ENCODE results near the gene FBXO10. TPM values are rescaled to one million over a fixed set of nuclear protein-coding genes. Genes with fewer than 3 reads are reported as not detected.
"Not testable (repeated sequence)": the region's sequence is repeated elsewhere in the genome, so short reads cannot be mapped to it uniquely, and the experiment has no call there.

FBXO10 gene
- total RNA-seq, 1 donor from 2014 or later, result 5.9 TPM

DNA sequence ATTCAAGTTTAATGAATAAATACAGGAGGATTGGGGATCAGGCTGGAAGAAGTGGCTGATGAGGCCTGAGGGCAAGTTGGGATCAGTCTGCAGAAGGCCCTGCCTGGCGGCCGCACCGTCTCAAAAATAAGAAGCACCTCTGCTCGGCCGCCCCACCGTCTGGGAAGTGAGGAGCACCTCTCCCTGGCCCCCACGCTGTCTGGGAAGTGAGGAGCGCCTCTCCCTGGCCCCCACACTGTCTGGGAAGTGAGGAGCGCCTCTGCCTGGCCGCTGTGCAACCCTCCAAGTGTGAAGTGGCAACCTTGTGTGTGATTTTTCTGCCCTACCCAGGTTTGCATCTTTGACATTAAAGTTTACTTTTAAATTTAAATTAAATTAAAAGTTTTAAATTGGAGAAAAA is 55.1 kb downstream of the FBXO10 start:
- DNase-seq (ENCODE audit: low spot score), result no peak
- intact Hi-C loops (cut with DNase I), result no loop called here

DNA sequence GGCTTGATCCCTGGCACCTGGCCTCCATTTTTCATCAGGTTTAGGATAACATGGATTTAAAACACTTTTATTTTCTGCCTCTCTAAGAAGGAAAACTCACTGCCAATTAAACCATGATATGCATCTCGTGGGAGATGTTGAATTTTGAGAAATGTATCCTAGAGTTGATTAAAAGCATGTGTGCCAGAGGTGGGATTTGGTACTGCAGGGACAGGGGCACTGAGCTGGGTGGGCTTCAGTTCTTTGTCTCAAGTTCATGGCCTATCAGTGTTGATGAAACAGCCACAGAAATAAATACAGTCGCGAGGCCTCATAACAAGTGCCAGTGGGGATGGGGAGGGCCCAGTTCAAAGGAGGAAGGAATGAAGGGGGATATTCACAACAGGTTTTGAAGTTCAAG is 55.5 kb downstream of the FBXO10 start:
- intact Hi-C loops (cut with DNase I), result no loop called here

DNA sequence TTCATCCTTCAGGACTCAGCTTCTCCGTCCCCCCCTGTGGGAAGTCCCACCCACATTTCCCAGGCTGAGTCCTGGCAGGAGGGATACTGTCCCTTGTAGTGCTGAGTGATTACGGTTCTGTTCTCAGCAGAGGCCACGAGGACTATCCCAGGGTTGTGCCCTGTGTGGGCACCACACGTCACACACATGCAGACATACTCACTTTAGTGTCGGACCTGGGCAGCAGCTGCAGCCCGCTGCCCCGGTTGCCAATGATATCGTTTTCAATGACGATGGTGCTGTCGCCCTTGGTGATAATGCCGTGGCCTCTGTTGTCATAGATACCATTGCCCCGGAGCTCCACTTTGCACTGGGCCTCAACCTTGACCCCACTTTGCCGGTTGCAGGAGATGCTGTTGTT is 58.3 kb downstream of the FBXO10 start:
- no peak for DNase-seq (ENCODE audit: low spot score)
- intact Hi-C loops (cut with DNase I), result no loop called here

More for the DNA sequence above, 55.5 kb downstream of the FBXO10 start:
- DNase-seq (ENCODE audit: low spot score), result no peak

DNA sequence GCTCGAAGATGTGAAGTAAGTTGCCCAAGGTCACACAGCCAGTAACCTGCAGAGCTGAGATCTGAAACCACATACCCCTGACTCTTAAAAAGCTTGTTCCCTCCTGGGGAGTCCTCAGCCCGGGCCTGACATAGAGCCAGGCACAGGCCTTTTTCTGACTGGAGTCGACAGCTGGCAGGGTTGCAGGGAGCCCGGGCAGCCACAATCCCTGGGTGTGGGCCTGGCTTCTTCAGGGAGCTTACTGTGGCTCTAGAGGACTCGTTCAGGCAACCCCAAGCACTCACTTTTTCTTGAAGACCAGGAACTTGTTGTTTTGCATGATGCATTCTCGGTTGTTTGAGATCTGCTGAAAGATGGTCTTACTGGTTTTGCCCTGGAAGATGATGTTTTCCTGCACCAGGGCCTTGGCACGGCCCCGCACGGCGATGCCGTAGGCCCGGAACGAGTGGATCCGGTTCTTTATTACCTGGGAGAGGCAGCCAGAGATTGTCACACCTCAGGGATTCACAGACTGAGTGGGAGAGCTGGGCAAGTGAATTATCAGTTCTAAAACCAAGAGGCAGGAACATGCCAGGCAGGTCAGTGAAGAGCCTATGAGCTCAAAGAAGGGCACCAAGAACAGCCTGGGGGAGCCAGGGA is 60.4 kb downstream of the FBXO10 start:
- no peak for DNase-seq (ENCODE audit: low spot score)
- intact Hi-C loops (cut with DNase I), result no loop called here

DNA sequence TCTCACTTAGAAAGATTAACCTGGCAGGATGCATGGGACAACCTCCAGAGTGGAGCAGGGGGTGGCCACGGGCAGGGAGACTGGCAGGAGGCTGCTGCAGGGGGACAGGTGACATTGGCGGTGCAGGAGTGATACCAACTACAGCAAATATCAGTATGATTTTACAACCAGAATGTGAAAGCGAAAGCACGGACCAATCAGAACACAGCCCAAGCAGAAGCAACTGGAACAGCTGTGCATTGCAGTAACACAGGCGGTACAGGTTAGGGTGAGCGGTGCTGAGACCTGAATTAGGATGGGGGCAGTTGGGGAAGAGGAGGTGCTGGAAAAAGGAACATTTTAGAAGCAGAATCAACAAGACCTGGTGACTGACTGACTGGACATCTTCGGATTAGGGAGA is 61.2 kb downstream of the FBXO10 start:
- no peak for DNase-seq (ENCODE audit: low spot score)

DNA sequence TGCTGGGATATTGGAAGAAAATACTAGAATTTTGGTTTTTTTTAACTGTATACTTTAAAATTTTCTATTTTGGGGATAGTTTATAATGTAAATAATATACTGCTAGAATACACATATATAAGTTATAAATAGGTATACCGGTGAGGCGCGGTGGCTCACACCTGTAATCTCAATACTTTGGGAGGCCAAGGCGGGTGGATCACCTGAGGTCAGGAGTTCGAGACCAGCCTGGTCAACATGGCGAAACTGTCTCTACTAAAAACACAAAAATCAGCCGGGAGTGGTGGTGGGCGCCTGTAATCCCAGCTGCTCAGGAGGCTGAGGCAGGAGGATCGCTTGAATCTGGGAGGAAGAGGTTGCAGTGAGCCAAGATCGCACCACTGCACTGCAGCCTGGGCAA is 61.8 kb downstream of the FBXO10 start:
- intact Hi-C loops (cut with DNase I); DNase-seq (ENCODE audit: low spot score): not testable (repeated sequence)

More for the DNA sequence above, 61.2 kb downstream of the FBXO10 start:
- intact Hi-C loops (cut with DNase I), result no loop called here

DNA sequence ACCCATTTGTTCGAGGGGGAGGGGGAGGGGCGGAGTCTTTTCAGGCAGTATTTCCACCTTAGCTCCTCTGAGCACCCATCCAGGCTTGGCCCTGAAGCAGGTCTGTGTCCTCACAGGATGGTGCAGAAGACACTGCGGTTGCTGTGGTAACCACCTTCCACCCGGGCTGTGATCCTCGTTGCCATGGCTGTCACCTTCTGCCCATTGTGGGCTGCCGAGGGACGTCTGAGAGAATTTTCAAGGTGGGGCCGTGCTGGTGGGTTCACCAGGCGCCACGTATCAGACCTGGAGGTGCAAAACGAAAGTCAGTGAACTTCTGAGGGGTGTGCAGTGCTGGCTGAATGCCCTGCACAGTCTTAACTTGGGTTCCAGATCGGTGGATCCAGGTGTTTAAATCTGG is 63.7 kb downstream of the FBXO10 start:
- intact Hi-C loops (cut with DNase I), result no loop called here

DNA sequence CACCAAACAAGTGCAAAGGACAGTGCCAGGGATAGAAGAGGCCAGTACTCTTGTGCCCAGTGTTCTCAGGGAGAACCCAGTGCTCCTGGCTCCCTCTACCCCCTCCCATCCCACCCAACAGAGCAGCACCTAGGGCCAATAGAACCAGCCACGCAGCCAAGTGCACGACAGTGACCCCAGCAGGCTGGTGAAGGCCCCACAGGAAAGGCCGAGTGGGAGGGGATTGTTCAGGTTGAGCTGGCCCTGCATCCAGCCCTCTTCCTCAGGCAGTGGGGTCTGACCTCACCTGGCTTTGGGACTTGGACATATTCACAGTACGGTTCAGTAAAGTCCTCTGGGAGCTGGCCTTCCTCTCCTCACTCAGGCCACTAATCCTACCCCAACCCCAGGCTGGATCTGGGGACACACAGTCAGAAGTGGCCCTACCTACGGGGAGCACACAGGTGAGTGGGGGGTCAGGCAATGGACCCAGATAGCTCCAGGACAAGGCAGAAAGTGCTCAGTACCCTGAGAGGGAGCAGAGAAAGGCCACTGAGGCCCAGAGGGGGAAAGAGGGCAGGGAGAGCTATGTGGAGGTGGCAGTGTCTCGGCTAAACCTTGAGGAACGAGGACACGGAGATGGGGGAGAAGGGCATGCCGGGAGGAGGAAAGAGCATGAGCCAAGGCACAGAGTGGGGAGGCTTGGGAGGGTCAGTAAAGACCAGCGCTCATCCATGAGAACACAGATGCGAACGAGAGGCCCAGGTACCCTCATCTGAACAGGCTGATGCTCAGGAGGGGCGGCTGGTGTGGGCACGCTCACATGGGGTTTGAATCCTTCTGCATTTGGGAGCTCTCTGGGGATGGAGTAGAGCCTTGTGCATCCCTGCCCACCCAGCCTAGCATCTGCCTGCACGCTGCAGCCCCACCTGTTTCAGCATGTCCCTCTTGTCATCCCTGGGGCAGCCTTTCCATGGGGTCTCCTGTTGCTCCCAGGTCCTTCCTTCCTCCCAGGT is 64.9 kb downstream of the FBXO10 start:
- intact Hi-C loops (cut with DNase I), result no loop called here
- no peak for DNase-seq (ENCODE audit: low spot score)

More for the DNA sequence above, 63.7 kb downstream of the FBXO10 start:
- DNase-seq (ENCODE audit: low spot score), result no peak

DNA sequence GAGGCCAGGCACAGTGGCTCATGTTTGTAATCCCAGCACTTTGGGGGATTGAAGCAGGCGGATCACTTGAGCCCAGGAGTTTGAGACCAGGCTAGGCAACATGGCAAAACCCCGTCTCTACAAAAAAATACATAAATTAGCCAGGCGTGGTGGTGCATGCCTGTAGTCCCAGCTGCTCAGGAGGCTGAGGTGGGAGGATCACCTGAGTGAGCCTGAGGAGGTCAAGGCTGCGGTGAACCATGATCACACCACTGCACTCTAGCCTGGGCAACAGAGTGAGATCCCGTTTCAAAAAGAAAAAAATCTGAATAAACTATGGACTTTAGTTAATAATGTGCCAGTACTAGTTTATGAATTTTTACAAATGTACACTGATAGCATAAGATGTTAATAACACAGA is 66.1 kb downstream of the FBXO10 start:
- intact Hi-C loops (cut with DNase I); DNase-seq (ENCODE audit: low spot score): not testable (repeated sequence)

DNA sequence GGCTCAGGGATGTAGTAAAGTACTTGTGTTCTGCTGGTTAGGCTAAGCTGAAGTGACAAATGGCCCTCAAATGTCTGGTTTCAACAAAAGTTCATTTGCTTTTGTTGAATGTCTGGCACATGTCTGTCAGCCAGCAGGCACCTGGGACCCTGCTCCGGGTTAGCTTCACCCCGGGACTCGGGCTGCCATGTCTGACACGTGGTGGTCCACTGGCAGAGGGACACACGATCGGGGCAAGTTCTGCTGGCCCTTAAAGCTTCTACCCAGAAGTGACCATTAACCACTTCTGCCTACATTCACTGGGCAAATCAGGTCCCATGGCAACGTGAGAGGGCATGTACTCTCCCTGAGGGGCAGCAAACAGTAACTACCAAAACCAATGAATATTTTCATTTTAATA is 66.6 kb downstream of the FBXO10 start:
- no peak for DNase-seq (ENCODE audit: low spot score)
- intact Hi-C loops (cut with DNase I), result no loop called here

DNA sequence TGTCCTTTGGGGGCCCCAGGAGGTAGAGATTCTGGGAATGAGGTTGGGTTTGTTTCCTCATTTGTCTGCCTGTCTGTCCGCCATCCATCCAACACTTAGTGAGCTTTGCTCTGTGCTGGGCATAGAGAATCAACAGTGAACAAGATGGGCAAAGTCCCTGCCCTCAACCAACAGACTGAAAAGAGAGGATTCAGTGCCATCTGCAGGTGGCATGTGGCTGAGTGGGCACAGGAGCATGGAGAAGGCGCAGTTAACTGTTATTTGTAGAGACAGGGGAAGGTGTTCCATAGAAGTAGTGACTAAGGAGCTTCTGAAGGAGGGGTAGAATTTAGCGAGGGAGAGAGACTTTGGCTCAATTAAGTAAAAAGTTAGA is 67.4 kb downstream of the FBXO10 start:
- intact Hi-C loops (cut with DNase I), result no loop called here
- no peak for DNase-seq (ENCODE audit: low spot score)

DNA sequence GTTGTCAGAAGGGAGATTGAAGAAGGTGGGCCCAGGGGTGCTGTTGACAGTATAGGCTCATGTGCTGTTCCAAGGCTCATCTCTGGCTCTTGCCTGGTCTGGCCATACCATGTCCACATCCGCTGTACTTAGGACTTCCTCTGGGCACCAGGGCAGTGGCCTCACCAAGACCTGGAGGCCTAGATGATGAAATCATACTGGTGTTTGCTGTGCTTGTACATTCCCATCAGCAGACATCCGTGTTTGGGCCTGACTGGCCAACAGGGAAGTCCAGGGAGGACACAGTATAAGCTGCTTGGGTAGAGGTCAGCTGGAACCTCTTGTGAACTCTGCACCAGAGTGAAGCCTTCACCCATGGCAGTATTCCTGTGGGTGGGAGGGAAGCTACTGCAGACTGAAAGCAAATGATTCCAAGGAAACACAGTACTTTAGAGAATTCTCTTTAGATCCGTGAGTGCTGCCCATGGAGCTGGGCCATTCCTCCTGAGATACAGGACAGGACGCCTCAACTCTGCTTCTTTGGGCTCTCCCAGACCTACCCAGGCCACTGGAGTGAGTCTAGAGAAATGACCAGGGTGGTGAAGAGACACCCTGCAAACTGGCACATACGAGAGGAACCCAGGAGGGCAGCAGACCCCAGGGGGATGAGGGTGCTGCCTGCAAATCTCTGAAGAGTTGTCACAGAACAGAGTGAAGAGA is 67.9 kb downstream of the FBXO10 start:
- no peak for DNase-seq (ENCODE audit: low spot score)
- intact Hi-C loops (cut with DNase I), result no loop called here

DNA sequence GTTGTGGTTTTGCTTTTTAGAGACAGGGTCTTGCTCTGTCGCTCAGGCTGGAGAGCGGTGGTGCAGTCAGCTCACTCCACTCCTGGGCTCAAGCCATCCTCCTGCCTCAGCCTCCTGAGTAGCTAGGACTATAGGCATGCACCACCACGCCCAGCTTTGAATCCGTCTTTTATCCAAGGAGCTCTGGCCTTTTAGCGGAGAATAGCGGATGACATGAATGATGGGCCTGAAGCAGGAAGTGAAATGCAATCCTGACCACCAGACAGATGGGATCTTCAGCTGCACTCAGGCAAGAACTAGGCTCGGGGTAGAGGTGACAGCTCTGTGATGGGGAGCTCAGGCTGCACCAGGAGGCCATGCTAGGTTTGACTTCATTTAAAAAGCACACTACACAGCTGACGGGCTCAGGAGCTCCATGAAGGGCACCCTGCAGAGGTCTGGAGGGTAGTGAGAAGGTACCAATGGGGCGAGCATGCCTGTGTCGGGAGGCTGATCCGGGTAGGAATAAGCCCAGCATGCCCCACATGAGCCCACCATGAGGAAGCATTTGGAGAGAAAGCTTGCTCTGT is 68.5 kb downstream of the FBXO10 start:
- DNase-seq (ENCODE audit: low spot score), result no peak
- intact Hi-C loops (cut with DNase I), result no loop called here

DNA sequence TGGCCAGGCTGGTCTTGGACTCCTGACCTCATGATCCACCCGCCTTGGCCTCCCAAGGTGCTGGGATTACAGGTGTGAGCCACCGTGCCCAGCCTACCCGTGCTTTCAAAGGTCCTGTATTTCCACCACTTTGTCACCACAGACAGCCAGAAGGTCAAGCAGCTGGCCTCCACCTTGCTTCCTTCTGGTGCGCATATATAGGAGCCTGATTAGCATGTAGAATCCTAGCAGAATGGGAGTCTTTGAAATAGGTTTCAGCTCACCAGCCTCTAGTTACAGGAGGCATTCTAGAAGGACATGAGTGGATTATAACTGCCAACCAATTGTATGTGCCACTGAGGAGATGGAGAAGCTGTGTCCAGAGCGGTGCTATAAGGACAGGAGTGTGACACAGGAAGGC is 71.6 kb downstream of the FBXO10 start:
- intact Hi-C loops (cut with DNase I), result no loop called here
- DNase-seq (ENCODE audit: low spot score), result no peak

DNA sequence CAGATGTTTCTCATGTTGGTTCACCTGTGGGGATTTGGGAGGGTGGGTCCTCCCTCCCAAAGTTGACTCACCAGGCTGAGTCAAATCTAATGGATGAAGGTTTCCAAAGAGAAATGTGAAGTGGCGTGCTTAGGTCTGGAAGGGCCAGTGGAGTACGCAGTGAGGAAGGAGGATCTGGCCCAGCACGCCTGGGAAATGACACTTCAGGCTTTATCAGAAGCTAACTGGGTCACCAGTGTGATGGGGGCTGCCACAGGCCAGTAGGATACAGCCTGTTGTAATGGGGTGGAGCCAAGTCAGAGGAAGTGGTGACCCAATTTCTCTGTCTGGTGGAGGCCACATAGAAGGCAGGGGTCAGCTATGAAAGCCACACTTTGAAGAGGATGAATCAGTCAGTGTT is 72.4 kb downstream of the FBXO10 start:
- intact Hi-C loops (cut with DNase I), result no loop called here
- DNase-seq (ENCODE audit: low spot score), result no peak

DNA sequence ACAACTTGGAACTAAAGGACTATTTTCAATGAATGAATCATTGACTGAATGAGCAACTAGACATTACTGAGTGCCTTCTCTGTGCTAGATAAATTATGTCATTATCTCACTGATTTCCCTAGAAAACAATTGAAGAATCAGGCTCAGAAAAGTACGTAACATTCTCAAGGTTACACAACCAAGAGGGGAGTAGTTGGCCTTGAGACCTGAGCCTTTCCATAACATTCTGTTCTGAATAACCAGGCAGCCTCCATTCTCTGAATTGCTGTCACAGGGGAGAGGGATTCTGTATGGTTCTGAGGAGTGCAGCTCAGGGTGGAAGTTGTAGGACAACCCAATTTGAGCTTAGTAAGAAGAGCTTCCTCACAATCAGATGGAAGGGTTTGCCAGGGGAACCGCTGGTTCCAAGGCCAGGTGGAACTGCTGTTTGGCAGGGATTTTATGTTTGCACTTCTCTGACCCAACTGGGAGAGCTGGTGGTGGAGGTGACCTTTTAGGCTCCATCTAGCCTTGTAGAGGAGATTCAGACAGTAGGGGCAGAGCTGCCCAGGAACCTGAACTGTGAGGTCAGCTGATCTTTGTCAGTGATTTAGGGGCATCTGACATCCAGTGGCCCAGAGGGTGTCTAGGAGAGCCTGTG is 74.1 kb downstream of the FBXO10 start:
- intact Hi-C loops (cut with DNase I), result no loop called here
- DNase-seq (ENCODE audit: low spot score), result no peak

DNA sequence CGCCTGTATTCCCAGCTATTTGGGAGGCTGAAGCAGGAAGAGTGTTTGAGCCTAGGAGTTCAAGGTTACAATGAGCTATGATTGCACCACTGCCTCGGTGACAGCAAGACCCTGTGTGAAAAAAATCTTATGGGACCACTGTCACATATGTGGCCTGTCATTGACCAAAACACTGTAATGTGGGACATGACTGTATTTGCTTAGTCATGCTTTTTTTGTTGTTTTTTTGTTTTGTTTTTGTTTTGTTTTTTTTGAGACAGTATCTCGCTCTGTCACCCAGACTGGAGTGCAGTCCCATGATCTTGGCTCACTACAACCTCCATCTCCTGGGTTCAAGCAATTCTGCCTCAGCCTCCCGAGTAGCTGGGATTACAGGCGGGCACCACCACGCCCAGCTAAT is 76.9 kb downstream of the FBXO10 start:
- intact Hi-C loops (cut with DNase I), result no loop called here
- DNase-seq (ENCODE audit: low spot score), result no peak

DNA sequence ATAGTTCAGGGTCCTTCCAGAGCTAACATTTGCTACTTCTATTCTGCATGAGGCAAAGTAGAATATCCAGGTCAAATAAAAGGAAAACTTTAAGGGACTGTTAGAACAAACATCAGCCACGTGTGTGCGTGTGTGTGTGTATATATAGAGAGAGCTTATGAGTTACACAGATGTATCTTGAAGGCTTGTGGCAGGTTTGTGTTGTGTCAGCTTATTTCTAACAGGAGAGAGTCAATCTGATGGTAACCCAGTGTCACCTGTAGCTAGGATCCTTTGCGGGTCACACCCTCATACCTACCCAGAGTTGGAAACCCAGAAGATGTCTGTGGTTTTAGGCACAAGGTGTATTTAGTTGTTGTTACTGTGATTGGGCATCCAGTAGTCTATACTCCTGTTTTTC is 77.7 kb downstream of the FBXO10 start:
- no peak for DNase-seq (ENCODE audit: low spot score)
- intact Hi-C loops (cut with DNase I), result no loop called here

DNA sequence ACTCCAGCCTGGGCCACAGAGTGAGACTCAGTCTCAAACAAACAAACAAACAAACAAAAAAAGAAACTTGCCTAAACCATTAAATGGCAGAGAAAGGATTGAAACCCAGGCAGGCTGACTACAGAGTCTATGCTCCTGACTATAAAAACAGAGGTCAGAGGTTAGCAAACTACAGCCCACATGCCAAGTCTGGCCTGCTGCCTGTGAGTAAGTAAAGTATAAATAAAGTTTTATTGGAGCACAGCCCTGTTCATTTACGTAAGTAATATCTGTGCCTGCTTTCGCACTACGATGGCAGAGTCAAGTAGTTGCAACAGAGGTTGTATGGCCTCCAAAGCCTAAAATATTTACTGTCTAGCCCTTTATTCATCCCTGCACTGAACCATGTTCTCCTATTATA is 78.9 kb downstream of the FBXO10 start:
- no peak for DNase-seq (ENCODE audit: low spot score)
- intact Hi-C loops (cut with DNase I), result no loop called here

DNA sequence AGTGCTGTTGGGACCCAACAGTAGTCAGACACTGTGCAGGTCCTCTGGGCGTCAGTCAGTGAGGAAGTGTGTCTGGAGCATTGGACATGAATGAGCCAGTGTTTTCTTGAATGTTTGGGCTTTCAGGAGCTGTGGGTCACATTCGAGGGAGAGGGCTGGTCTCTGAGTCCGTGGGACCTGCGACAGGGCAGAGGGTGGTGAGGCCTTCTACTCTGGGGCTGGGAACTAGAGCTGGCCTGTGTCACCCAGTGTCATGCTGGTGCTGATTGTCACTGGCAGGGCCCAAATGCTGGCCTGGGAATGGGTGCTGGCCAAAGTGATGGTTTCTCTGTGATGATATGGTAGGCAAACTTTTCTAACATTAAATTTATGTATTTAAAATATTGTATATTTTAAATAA is 80.2 kb downstream of the FBXO10 start:
- DNase-seq (ENCODE audit: low spot score), result no peak
- intact Hi-C loops (cut with DNase I), result no loop called here
